WTC11 (cell line): ENCODE measurements around the gene KCTD4. TPM values are rescaled to one million over a fixed set of nuclear protein-coding genes. Genes with fewer than 3 reads are reported as not detected.

Experiments used
- ATAC-seq: fragments of 200-7000 bp; cut with Tn5 transposase; 2 replicates; pipeline ENCODE4 v1.10.0; 2021; ENCODE audit warnings: mild to moderate bottlenecking, moderate library complexity
- CTCF ChIA-PET: fragments of 300-600 bp; sonication (Branson Sonifier 250); formaldehyde crosslinking; loops from one replicate; lab custom pipeline; 2021; ENCODE audit warnings: antibody characterized with exemption; lab: Charles Lee
- POLR2A ChIA-PET: fragments of 350-600 bp; sonication (Branson Sonifier 250); formaldehyde crosslinking; loops from one replicate; lab custom pipeline; 2021; ENCODE audit warnings: antibody characterized with exemption; lab: Charles Lee
- DNase-seq: peaks from one replicate; pipeline ENCODE4 v3.0.0; 2021; ENCODE audit warnings: low spot score
- H3K27ac Mint-ChIP-seq: 2 replicates; pipeline ENCODE4 v1.8.0; 2021; ENCODE audit warnings: mixed read lengths
- H3K27me3 Mint-ChIP-seq: 2 replicates; pipeline ENCODE4 v1.8.0; 2021; ENCODE audit warnings: low read depth, mild to moderate bottlenecking, moderate library complexity, mixed read lengths
- H3K36me3 Mint-ChIP-seq: 2 replicates; pipeline ENCODE4 v1.8.0; 2021; ENCODE audit warnings: mixed read lengths
- H3K4me1 Mint-ChIP-seq: 2 replicates; pipeline ENCODE4 v1.8.0; 2022; ENCODE audit warnings: mixed read lengths
- H3K4me3 Mint-ChIP-seq: 2 replicates; pipeline ENCODE4 v1.8.0; 2021; ENCODE audit warnings: mild to moderate bottlenecking, moderate library complexity, mixed read lengths
- H3K9me3 Mint-ChIP-seq: 2 replicates; pipeline ENCODE4 v1.8.0; 2021; ENCODE audit warnings: mixed read lengths
- ARID4B ChIP-seq: sonication (generic); formaldehyde crosslinking; IDR thresholded peaks from 2 replicates; pipeline ENCODE4 v1.8.0; 2023; ENCODE audit warnings: missing genetic modification reagents, mild to moderate bottlenecking, borderline replicate concordance
- E2F4 ChIP-seq: sonication (generic); formaldehyde crosslinking; IDR thresholded peaks from 2 replicates; pipeline ENCODE4 v1.8.1; 2022; ENCODE audit warnings: low read depth, mild to moderate bottlenecking, moderate library complexity, missing genetic modification reagents, borderline replicate concordance
- ELF4 ChIP-seq: sonication (generic); formaldehyde crosslinking; IDR thresholded peaks from 2 replicates; pipeline ENCODE4 v1.8.1; 2022; ENCODE audit warnings: low read depth, mild to moderate bottlenecking, moderate library complexity, missing genetic modification reagents
- ETV6 ChIP-seq: sonication (generic); formaldehyde crosslinking; IDR thresholded peaks from 2 replicates; pipeline ENCODE4 v1.8.1; 2022; ENCODE audit warnings: mild to moderate bottlenecking, missing genetic modification reagents
- FOXJ3 ChIP-seq: sonication (generic); formaldehyde crosslinking; IDR thresholded peaks from 2 replicates; pipeline ENCODE4 v1.9.0; 2021; ENCODE audit warnings: missing genetic modification reagents, mild to moderate bottlenecking, borderline replicate concordance
- GABPB1 ChIP-seq: sonication (generic); formaldehyde crosslinking; IDR thresholded peaks from 2 replicates; pipeline ENCODE4 v1.8.1; 2023; ENCODE audit warnings: mild to moderate bottlenecking, missing genetic modification reagents
- GRHL2 ChIP-seq: fragments of 250-450 bp; sonication (Bioruptor Pico); IDR thresholded peaks from 2 replicates; pipeline ENCODE4 v1.8.0; 2022; ENCODE audit warnings: mild to moderate bottlenecking, moderate library complexity; ENCODE audit not compliant: insufficient replicate concordance, severe bottlenecking
- GTF2I ChIP-seq: fragments of 250-450 bp; sonication (Bioruptor Pico); conservative IDR thresholded peaks from 2 replicates; pipeline ENCODE4 v1.4.0; 2021; ENCODE audit warnings: mild to moderate bottlenecking
- MAX ChIP-seq: sonication (generic); formaldehyde crosslinking; IDR thresholded peaks from 2 replicates; pipeline ENCODE4 v1.8.0; 2022; ENCODE audit warnings: mild to moderate bottlenecking, missing genetic modification reagents
- NFATC4 ChIP-seq: fragments of 250-450 bp; sonication (Bioruptor Pico); IDR thresholded peaks from 2 replicates; pipeline ENCODE4 v1.9.0; 2021; ENCODE audit warnings: mild to moderate bottlenecking
- NR2C2 ChIP-seq: sonication (generic); formaldehyde crosslinking; IDR thresholded peaks from 2 replicates; pipeline ENCODE4 v1.8.0; 2022; ENCODE audit warnings: mild to moderate bottlenecking, missing genetic modification reagents
- OVOL2 ChIP-seq: fragments of 250-450 bp; sonication (Bioruptor Pico); IDR thresholded peaks from 2 replicates; pipeline ENCODE4 v1.9.0; 2021; ENCODE audit warnings: mild to moderate bottlenecking, borderline replicate concordance
- RELA ChIP-seq: sonication (generic); formaldehyde crosslinking; IDR thresholded peaks from 2 replicates; pipeline ENCODE4 v1.8.1; 2022; ENCODE audit warnings: missing genetic modification reagents, mild to moderate bottlenecking, borderline replicate concordance
- SMAD4 ChIP-seq: sonication (generic); formaldehyde crosslinking; IDR thresholded peaks from 2 replicates; pipeline ENCODE4 v1.8.0; 2022; ENCODE audit warnings: mild to moderate bottlenecking, missing genetic modification reagents
- STAT6 ChIP-seq: sonication (generic); formaldehyde crosslinking; conservative IDR thresholded peaks from 2 replicates; pipeline ENCODE4 v1.8.1; 2023; ENCODE audit warnings: mild to moderate bottlenecking, low read depth, missing genetic modification reagents, moderate library complexity
- TP53 ChIP-seq: sonication (generic); formaldehyde crosslinking; IDR thresholded peaks from 2 replicates; pipeline ENCODE4 v1.8.1; 2023; ENCODE audit warnings: mild to moderate bottlenecking, missing genetic modification reagents
- ZBTB21 ChIP-seq: sonication (generic); formaldehyde crosslinking; IDR thresholded peaks from 2 replicates; pipeline ENCODE4 v1.8.1; 2023; ENCODE audit warnings: mild to moderate bottlenecking, missing genetic modification reagents, borderline replicate concordance
- ZNF138 ChIP-seq: sonication (generic); formaldehyde crosslinking; conservative IDR thresholded peaks from 2 replicates; pipeline ENCODE4 v1.8.1; 2022; ENCODE audit warnings: mild to moderate bottlenecking, moderate library complexity, missing genetic modification reagents
- ZNF219 ChIP-seq: sonication (generic); formaldehyde crosslinking; IDR thresholded peaks from 2 replicates; pipeline ENCODE4 v1.8.0; 2023; ENCODE audit warnings: missing genetic modification reagents, mild to moderate bottlenecking, borderline replicate concordance
- ZNF263 ChIP-seq: sonication (generic); formaldehyde crosslinking; IDR thresholded peaks from 2 replicates; pipeline ENCODE4 v1.8.1; 2022; ENCODE audit warnings: low read depth, mild to moderate bottlenecking, moderate library complexity, missing genetic modification reagents
- ZNF423 ChIP-seq: fragments of 250-450 bp; sonication (Bioruptor Pico); IDR thresholded peaks from 2 replicates; pipeline ENCODE4 v2.1.2; 2022; ENCODE audit warnings: mild to moderate bottlenecking, moderate library complexity
- total RNA-seq: library from RNA; stranded (reverse); gene quantifications from 3 replicates; pipeline ENCODE4 v1.2.3, GENCODE V29; 2021
- TF ChIP-seq, protein P1 (sequence below): sonication (generic); formaldehyde crosslinking; IDR thresholded peaks from 2 replicates; pipeline ENCODE4 v1.8.1; 2023; ENCODE audit warnings: mild to moderate bottlenecking, moderate library complexity, missing genetic modification reagents

The KCTD4 gene
- total RNA-seq, 1 experiment from 2014 or later, result not detected

DNA sequence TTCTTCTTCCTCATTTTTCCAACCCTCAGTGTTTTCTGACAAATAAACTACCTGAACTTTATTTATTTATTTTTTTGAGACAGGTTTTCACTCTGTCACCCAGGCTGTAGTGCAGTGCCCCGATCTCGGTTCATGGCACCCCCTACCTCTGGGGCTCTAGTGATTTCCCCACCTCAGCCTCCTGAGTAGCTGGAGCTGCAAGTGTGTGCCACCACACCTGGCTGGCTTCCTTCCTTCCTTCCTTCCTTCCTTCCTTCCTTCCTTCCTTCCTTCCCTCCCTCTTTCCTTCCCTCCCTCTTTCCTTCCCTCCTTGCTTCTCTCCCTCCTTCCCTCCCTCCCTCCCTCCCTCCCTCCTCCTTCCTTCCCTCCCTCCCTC, 32.3 kb downstream of the KCTD4 start:
- Mint-ChIP-seq H3K9me3 (no peaks in the 10 kb centered on the region), H3K4me1 (peaks cover 5% of the 10 kb centered on the region), H3K36me3 (peaks cover 12% of the 10 kb centered on the region), H3K27me3 (no peaks in the 10 kb centered on the region), H3K4me3 (no peak overlapping the region), H3K27ac (peak overlapping the region; percentile 84; the same call in 1 of the 2 replicates)
- POLR2A ChIA-PET, result no interaction called here
- TF ChIP-seq STAT6 (CRISPR knock-in tag), result no peak
- no peak for TF ChIP-seq GABPB1 (CRISPR knock-in tag)
- TF ChIP-seq ZNF138 (CRISPR knock-in tag), result no peak
- TF ChIP-seq ARID4B (CRISPR knock-in tag), result no peak
- no peak for TF ChIP-seq RELA
- DNase-seq, result no peak
- CTCF ChIA-PET, result no interaction called here
- no peak for ATAC-seq

DNA sequence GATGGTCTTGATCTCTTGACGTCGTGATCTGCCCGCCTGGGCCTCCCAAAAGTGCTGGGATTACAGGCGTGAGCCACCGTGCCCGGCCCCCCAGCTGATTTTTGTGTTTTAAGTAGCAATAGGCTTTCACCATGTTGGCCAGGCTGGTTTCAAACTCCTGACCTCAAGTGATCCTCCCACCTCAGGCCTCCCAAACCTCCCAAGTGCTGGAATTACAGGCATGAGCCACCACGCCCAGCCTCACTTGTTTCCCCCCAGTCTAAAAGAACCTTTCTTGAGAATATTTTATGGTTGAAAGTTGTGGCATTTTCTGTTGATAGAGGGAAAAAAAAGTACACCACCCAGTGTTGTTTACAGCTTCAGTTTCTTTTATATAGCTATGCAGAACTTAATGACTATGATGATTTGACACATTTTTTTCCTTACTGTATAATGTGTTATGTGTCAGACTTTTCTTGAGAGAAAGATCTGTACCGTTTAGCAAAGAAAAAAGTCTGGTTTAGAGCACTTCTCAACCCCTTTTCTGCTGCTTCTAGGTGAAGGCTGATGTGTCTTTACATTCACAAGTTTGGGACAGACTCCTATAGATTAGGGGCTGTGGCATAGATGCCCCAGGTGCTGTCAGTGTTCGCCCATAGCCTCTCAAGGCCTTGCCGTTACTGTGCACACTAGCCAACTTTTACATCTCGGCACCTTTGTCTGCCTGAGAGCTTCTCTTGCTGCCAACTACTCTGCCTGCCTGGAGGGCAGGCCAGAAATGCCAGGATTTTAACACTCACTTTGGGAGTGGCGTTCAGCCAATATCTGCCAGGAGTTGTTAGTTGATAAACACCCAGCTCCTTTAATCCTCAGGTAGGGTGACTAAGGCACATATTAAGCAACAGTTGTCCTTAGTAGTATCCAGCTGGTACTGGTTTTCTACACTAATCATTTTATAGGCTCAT, 33.0 kb downstream of the KCTD4 start:
- POLR2A ChIA-PET, result no interaction called here
- Mint-ChIP-seq H3K36me3 (peaks cover 12% of the 10 kb centered on the region), H3K9me3 (no peaks in the 10 kb centered on the region), H3K27ac (peak overlapping the region; percentile 84), H3K4me1 (peaks cover 5% of the 10 kb centered on the region), H3K27me3 (no peaks in the 10 kb centered on the region), H3K4me3 (no peak overlapping the region)
- DNase-seq (no peak), ATAC-seq (no peak)
- CTCF ChIA-PET, result no interaction called here
- TF ChIP-seq E2F4 (CRISPR knock-in tag), result no peak
- TF ChIP-seq OVOL2 (CRISPR knock-in tag), result no peak
- TF ChIP-seq FOXJ3 (CRISPR knock-in tag), result no peak
- TF ChIP-seq ZNF423 (CRISPR knock-in tag), result no peak
- no peak for TF ChIP-seq SMAD4 (CRISPR knock-in tag)
- TF ChIP-seq ZNF219 (CRISPR knock-in tag), result no peak
- TF ChIP-seq ELF4, result no peak
- no peak for TF ChIP-seq ETV6 (CRISPR knock-in tag)
- TF ChIP-seq ZNF263 (CRISPR knock-in tag), result no peak
- TF ChIP-seq, protein P1, sequence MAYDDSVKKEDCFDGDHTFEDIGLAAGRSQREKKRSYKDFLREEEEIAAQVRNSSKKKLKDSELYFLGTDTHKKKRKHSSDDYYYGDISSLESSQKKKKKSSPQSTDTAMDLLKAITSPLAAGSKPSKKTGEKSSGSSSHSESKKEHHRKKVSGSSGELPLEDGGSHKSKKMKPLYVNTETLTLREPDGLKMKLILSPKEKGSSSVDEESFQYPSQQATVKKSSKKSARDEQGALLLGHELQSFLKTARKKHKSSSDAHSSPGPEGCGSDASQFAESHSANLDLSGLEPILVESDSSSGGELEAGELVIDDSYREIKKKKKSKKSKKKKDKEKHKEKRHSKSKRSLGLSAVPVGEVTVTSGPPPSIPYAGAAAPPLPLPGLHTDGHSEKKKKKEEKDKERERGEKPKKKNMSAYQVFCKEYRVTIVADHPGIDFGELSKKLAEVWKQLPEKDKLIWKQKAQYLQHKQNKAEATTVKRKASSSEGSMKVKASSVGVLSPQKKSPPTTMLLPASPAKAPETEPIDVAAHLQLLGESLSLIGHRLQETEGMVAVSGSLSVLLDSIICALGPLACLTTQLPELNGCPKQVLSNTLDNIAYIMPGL (CRISPR knock-in tag), result no peak
- TF ChIP-seq TP53 (CRISPR knock-in tag), result no peak
- no peak for TF ChIP-seq ZBTB21 (CRISPR knock-in tag)
- no peak for TF ChIP-seq MAX
- TF ChIP-seq GRHL2 (CRISPR knock-in tag), result no peak
- TF ChIP-seq NFATC4 (CRISPR knock-in tag), result no peak
- no peak for TF ChIP-seq NR2C2 (CRISPR knock-in tag)
- no peak for TF ChIP-seq GTF2I (CRISPR knock-in tag)
